ENCODE results near the gene KRT16. TPM values are rescaled to one million over a fixed set of nuclear protein-coding genes. Genes with fewer than 3 reads are reported as not detected.
"Not testable (repeated sequence)": the region's sequence is repeated elsewhere in the genome, so short reads cannot be mapped to it uniquely, and the experiment has no call there.

Gene KRT16
- polyA plus RNA-seq, 1 donor (not counting 4 experiments of a cell fraction or from before 2014, with no cell fraction given): 1,851 TPM

- DNase-seq (ENCODE audit: low read depth, low spot score) (no peak), FAIRE-seq (no peak)
- no peaks in the 10 kb centered on the region for H3K27me3 ChIP-seq (ENCODE audit: control insufficient read depth, extremely low read depth, insufficient read depth, low read length)
- H3K27ac ChIP-seq (ENCODE audit: control insufficient read depth, insufficient read depth, low read length): peak overlapping the region; percentile 5
- dilution Hi-C loops (cut with MboI; ENCODE audit: extremely low pct_ligation_motif_present, low sequenced_read_pairs): no loop called here
- TF ChIP-seq EZH2 (IDR thresholded peaks at IDR 0.05; ENCODE audit: low read length) (no peak), CTCF (optimal IDR thresholded peaks at IDR 0.05 in 1 of 3, IDR thresholded peaks at IDR 0.05 in 1 of 3, conservative IDR thresholded peaks at IDR 0.05 in 1 of 3; ENCODE audit: extremely low read depth in 1 of 3, insufficient read depth in 2 of 3, low read length in 3 of 3) (no peak)
- no peaks in the 10 kb centered on the region for H3K36me3 ChIP-seq (ENCODE audit: control insufficient read depth in 2 of 2, extremely low read depth in 1 of 2, insufficient read depth in 2 of 2, low read length in 2 of 2)
- H3K9ac ChIP-seq (ENCODE audit: control insufficient read depth, extremely low read depth, insufficient read depth, low read length): peak overlapping the region; percentile 24
- H3K9me1 ChIP-seq (ENCODE audit: control insufficient read depth, extremely low read depth, insufficient read depth, low read length): no peaks in the 10 kb centered on the region
- no peaks in the 10 kb centered on the region for H3K9me3 ChIP-seq (ENCODE audit: control insufficient read depth, low read depth, low read length)
- no peaks in the 10 kb centered on the region for H4K20me1 ChIP-seq (ENCODE audit: control insufficient read depth, extremely low read depth, insufficient read depth, low read length)
- no peak overlapping the region for H3K4me2 ChIP-seq (ENCODE audit: control insufficient read depth, extremely low read depth, insufficient read depth, low read depth, low read length)
- H3K4me1 ChIP-seq (ENCODE audit: control insufficient read depth, extremely low read depth, insufficient read depth, low read length): peaks cover 51% of the 10 kb centered on the region
- H3K4me3 ChIP-seq (ENCODE audit: control insufficient read depth in 2 of 3, extremely low read depth in 1 of 3, insufficient read depth in 2 of 3, low read depth in 1 of 3, low read length in 3 of 3): no peak overlapping the region
- no peak overlapping the region for H2AFZ ChIP-seq (ENCODE audit: control insufficient read depth, low read length)
- H3K79me2 ChIP-seq (ENCODE audit: control insufficient read depth, insufficient read depth, low read length): no peaks in the 10 kb centered on the region
Measured at GRCh38 chr17:41629826-41630670, 17.5 kb upstream of the KRT16 start.

GRCh38 chr17:41629316-41629715 is 16.7 kb upstream of the KRT16 start:
- H3K27ac ChIP-seq (ENCODE audit: control insufficient read depth, insufficient read depth, low read length): no peak overlapping the region
- H2AFZ ChIP-seq (ENCODE audit: control insufficient read depth, low read length): no peak overlapping the region
- peaks cover 48% of the 10 kb centered on the region for H3K4me1 ChIP-seq (ENCODE audit: control insufficient read depth, extremely low read depth, insufficient read depth, low read length)
- dilution Hi-C loops (cut with MboI; ENCODE audit: extremely low pct_ligation_motif_present, low sequenced_read_pairs): no loop called here
- FAIRE-seq: no peak
- DNase-seq (ENCODE audit: low read depth, low spot score): no peak
- H3K27me3 ChIP-seq (ENCODE audit: control insufficient read depth, extremely low read depth, insufficient read depth, low read length): no peaks in the 10 kb centered on the region
- peak overlapping the region; percentile 24 for H3K9ac ChIP-seq (ENCODE audit: control insufficient read depth, extremely low read depth, insufficient read depth, low read length)
- H3K4me2 ChIP-seq (ENCODE audit: control insufficient read depth, extremely low read depth, insufficient read depth, low read depth, low read length): no peak overlapping the region
- H3K79me2 ChIP-seq (ENCODE audit: control insufficient read depth, insufficient read depth, low read length): no peaks in the 10 kb centered on the region
- TF ChIP-seq EZH2 (IDR thresholded peaks at IDR 0.05; ENCODE audit: low read length) (no peak), CTCF (optimal IDR thresholded peaks at IDR 0.05 in 1 of 3, IDR thresholded peaks at IDR 0.05 in 1 of 3, conservative IDR thresholded peaks at IDR 0.05 in 1 of 3; ENCODE audit: extremely low read depth in 1 of 3, insufficient read depth in 2 of 3, low read length in 3 of 3) (no peak)
- H3K4me3 ChIP-seq (ENCODE audit: control insufficient read depth in 2 of 3, extremely low read depth in 1 of 3, insufficient read depth in 2 of 3, low read depth in 1 of 3, low read length in 3 of 3): no peak overlapping the region
- no peaks in the 10 kb centered on the region for H3K9me1 ChIP-seq (ENCODE audit: control insufficient read depth, extremely low read depth, insufficient read depth, low read length)
- H3K9me3 ChIP-seq (ENCODE audit: control insufficient read depth, low read depth, low read length): no peaks in the 10 kb centered on the region
- H3K36me3 ChIP-seq (ENCODE audit: control insufficient read depth in 2 of 2, extremely low read depth in 1 of 2, insufficient read depth in 2 of 2, low read length in 2 of 2): no peaks in the 10 kb centered on the region
- no peaks in the 10 kb centered on the region for H4K20me1 ChIP-seq (ENCODE audit: control insufficient read depth, extremely low read depth, insufficient read depth, low read length)

- H3K9me1 ChIP-seq (ENCODE audit: control insufficient read depth, extremely low read depth, insufficient read depth, low read length); H4K20me1 ChIP-seq (ENCODE audit: control insufficient read depth, extremely low read depth, insufficient read depth, low read length); H2AFZ ChIP-seq (ENCODE audit: control insufficient read depth, low read length); DNase-seq (ENCODE audit: low read depth, low spot score); H3K36me3 ChIP-seq (ENCODE audit: control insufficient read depth in 2 of 2, extremely low read depth in 1 of 2, insufficient read depth in 2 of 2, low read length in 2 of 2); H3K4me3 ChIP-seq (ENCODE audit: control insufficient read depth in 2 of 3, extremely low read depth in 1 of 3, insufficient read depth in 2 of 3, low read depth in 1 of 3, low read length in 3 of 3); H3K79me2 ChIP-seq (ENCODE audit: control insufficient read depth, insufficient read depth, low read length); dilution Hi-C loops (cut with MboI; ENCODE audit: extremely low pct_ligation_motif_present, low sequenced_read_pairs); H3K27me3 ChIP-seq (ENCODE audit: control insufficient read depth, extremely low read depth, insufficient read depth, low read length); H3K9me3 ChIP-seq (ENCODE audit: control insufficient read depth, low read depth, low read length): not testable (repeated sequence)
- H3K4me2 ChIP-seq (ENCODE audit: control insufficient read depth, extremely low read depth, insufficient read depth, low read depth, low read length): peak overlapping the region; percentile 44
- peaks cover 48% of the 10 kb centered on the region for H3K4me1 ChIP-seq (ENCODE audit: control insufficient read depth, extremely low read depth, insufficient read depth, low read length)
- peak; percentile 75 for FAIRE-seq
- H3K9ac ChIP-seq (ENCODE audit: control insufficient read depth, extremely low read depth, insufficient read depth, low read length): peak overlapping the region; percentile 70
- H3K27ac ChIP-seq (ENCODE audit: control insufficient read depth, insufficient read depth, low read length): peak overlapping the region; percentile 64
Measured at GRCh38 chr17:41628621-41629255, 16.2 kb upstream of the KRT16 start.
